ENCODE results near the gene JAKMIP1.

Gene JAKMIP1

DNA sequence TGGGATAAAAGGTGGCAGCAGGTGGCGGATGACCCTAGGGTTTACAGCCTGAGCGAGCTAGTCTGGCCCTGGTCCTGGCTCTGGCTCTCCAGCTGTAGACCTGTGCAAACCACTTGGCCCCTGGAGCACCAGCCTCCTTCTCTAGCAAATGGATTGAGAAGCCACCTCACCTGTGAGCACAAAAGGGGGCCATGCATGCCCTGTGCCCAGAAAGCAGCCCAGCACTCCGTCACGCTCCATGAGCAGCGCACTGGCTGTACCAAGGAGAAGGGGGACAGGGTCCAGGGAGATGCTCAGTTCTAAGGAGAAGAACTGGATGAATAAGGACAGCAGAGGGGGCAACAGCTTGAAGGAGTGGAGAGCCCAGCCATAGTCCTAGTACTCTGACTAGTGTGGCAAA, 135.2 kb downstream of the JAKMIP1 start:
- DNase-seq (ENCODE audit: low read depth, low spot score), result no peak

DNA sequence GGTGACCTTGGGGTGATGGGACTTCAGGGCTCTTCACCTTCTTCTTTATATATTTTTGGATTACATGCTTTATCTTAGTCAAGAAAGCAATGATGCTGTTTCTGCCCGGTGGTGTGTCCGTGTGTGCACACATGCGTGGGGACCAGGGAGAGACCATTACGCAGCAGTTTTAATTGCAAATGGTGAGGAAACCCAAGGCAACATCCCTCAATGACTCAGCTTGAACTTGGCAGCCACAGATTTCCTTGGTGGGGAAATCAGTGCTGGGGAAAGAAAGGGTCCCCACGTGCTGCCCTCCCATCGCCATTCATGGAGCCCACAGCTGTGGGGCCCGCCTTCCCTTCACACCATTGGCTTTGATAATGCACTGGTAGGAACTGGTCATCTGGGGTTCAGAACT, 136.0 kb downstream of the JAKMIP1 start:
- DNase-seq (ENCODE audit: low read depth, low spot score), result no peak

DNA sequence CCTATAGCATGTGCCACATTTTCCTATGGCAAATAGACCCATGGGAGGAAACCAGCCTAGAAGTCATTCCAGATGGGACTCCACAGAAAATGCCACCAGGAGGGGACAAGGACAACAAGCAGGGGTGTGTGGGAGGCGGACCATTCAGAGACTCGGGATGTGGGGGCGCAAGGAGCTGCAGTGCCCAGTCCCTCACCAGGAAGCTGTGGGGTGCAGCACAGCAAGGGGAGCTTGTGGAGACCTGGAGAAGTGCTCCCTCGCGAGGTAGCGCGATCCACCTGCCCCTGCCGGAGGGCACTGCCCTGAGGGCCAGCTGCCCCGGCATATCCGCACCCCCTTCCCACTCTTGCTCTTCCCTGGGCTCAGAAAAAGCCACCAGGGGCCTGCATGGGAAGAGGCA, 136.7 kb downstream of the JAKMIP1 start:
- no peak for DNase-seq (ENCODE audit: low read depth, low spot score)

DNA sequence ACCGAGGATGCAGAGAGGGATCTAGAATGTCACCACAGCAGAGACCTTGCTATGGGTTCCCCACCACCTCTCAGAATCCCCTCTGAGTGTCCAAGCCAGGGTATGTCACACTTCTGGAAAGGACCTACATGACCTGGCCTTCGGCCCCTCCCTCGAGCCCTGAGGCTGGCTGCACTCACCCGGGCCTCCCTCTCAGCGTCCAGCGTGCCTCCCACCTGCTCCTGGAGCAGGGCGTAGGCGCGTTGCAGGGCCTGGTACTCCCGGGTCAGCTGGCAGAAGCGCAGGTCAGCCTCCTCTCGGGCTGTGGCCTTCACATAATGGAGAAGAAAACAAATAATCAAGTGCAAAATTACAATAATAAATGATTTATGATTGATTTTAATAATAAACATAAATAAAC, 138.2 kb downstream of the JAKMIP1 start:
- no peak for DNase-seq (ENCODE audit: low read depth, low spot score)

DNA sequence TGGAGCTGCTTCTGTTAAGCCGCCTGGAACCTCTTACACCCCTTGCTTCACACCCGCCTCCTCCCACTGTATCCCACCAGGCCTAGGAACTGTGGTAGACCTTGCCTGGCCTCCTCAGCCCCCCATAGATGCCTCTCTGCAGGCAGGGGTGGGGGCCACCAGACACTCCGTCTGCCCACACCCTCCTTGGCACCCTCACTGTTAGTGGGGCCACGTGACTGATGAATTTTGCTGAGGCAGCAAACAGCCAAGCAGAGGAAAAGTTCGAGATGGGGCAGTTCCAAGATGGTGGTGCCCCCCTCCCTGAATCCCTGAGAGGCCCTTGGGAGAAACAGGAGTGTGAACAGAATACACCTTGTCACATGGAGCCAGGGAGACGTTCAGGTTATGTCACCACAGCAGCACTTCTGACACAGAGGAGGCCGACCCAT, 141.0 kb downstream of the JAKMIP1 start:
- no peak for DNase-seq (ENCODE audit: low read depth, low spot score)

DNA sequence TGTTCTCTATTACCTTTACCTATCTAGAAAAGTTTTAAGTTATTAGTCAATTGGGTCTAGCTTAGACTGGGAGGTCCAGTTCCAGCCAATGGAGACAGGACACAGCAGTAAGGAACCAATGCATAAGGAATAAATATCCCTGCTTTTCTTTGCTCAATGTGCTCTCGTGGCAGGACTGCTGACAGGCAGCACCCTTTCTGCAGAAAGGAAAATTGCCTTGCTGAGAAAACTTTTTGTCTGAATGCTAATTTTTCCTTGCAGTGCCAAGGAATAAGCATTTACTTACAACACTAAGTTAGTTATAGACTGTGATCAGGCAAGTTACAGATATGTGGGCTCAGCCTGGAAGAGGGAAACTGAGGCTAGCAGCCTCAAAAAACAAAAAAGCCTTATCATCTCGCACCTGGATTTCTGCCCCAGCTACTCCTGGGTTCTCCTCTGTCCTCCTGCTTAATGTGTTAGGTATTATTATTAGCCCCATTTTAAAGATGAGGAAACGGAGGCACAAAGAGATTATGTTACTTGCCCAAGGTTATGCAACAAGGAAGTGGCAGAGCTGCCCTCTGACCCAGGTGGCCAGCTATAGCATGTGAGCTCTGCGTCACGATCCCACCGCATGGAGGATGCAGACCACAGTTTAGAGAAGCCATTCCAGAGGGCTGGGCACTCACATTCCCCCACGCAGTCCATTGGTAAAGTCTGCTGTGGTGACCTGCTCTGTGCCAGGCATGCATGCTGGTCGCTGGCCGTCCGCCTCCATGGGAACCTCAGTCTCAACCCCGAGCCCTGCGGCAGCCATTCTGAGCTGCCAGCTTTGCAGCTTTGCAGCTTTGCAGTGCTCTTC, 141.6 kb downstream of the JAKMIP1 start:
- no peak for DNase-seq (ENCODE audit: low read depth, low spot score)

DNA sequence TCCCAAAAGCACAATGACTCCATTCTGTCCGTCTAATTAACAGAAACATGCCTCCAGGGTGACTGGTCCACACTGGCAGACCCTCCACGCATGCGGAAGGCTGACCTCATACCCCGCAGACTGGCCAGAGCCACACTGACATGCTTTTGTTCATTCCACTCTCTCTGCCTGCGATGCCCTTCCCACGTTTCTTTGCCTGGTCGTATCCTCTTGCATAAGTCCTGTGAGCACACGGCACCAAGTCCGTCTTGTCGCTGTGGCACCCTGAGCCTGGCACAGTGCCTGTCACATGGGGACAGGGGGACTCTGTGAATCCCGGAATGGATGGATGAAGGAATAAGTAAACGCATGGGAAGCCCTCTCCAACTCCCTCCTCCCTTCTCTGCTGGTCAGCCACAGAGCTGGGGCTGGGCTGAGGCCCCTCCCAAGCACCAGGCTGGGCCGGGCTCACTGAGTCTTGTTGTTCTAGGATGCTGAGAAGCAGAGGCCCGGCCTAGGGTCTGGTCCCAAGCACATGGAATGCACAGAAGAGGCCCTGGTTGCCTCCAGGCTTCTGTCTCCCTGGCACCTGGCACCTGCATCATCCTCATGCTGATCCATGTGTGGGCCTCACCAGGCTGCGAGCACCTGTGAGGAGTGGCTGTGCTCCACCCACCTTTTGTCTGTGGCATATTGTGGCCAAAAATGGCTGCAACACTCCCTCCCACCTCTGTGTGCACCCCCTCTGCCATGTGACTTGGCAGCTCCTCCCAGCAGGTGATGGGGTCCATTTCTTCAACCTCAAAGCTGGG, 143.2 kb downstream of the JAKMIP1 start:
- no peak for DNase-seq (ENCODE audit: low read depth, low spot score)

DNA sequence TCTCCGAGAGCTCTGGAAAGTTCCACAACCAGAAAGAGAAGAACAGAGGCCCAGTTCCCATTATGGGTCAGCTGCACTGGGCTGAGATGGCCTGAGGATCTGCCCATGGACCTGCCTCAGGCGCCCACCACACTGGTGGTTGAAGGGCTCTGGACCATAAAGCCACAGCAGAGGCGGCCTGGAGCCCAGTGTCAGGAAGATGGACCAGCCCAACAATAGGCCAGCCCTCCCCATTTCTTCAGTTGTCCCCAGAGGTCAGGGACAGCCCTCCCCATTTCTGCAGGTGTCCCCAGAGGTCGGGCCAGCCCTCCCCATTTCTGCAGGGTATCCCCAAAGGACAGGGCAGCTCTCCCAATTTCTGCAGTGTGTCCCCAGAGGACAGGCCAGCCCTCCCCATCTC, 144.9 kb downstream of the JAKMIP1 start:
- DNase-seq (ENCODE audit: low read depth, low spot score), result no peak

DNA sequence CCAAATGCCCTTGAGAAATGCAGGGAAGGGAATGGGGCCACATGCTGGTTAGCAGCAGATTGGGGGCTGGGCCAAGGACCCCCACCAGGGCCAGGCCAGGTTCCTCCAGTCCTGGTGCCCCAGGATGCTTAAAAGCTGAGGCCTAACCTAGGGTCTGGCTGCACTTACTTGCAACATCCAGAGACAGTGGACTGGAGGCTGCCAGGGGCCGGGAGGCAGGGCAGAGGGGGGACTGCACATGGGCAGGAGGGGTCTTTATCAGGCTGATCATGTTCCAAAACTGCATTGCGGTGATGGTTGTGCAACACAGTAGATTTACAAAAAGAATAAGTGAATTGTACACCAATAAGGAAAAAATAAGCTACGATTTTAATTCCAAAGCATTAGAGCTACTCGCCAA, 145.3 kb downstream of the JAKMIP1 start:
- DNase-seq (ENCODE audit: low read depth, low spot score), result no peak

DNA sequence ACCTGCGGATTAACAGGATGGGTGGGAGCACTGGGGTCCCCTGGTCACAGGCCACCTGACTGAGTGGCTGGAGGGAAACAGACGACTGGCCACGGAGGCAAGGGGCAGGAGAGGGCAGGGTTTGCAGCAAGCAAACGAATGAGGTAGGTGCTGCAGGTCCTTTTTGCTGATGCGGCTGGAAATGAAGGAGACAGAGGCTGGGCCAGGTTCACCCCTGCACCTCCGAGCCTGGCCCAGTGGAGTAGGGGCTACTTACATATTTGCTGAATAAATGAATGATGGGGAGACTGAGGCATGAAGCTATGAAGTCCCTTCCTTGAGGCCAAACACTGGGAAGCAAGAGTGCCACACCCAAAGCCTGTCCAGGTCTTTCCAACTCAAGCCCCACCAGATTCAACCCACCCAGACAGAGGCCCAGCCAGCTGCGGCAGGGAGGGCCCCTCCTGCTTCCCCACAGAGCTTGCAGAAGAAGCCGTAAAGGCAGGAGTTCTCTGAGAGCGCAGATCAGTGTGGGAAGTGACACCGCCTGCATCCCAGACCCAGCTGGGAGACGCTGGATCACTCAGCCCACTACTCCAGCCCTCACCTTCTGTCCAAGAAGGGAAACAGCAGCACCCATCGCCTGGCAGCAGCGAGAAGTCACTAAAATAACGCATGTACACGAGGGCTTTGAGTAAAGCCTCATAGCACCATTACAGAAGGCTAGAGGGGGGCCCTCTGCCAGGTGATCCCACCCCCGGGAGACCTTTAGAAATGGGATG, 146.0 kb downstream of the JAKMIP1 start:
- DNase-seq (ENCODE audit: low read depth, low spot score), result no peak

DNA sequence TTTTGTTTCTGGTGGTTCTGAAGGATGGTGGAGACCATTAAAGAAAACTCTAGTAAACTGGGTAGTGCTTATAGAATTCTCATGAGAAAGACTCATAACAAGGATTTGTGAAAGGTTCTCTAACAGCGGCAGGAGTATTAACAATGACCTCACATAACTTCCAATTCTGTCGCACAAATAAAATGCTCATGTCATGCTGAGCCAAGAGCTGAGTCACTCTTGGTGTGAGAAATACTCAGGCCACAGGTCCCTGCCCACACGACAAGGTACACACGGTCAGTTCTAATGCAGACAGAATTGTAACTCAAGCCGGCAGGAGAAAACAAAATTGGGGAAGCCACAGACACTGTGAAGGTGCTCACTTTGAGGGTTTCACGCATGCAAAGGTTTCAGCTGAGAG, 147.7 kb downstream of the JAKMIP1 start:
- DNase-seq (ENCODE audit: low read depth, low spot score), result no peak

DNA sequence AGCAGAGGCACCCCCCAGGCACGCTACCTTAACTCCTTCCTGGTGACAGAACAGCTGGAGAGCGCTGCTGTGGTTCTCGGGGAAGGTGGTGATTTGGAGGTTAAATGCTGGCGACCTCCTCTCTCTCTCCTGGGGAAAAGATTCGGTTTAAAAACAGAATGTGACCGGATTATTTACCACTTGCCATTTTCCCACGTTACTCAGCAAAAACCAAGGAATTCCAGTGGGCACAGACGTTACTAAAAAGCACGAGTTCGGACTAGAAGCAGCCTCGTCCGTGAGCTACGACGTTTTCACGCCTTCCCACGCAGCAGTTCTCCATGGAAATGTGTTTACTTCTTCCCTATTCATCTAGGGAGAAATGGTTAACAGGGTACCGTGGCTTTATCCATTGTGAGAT, 149.8 kb downstream of the JAKMIP1 start:
- no peak for DNase-seq (ENCODE audit: low read depth, low spot score)

DNA sequence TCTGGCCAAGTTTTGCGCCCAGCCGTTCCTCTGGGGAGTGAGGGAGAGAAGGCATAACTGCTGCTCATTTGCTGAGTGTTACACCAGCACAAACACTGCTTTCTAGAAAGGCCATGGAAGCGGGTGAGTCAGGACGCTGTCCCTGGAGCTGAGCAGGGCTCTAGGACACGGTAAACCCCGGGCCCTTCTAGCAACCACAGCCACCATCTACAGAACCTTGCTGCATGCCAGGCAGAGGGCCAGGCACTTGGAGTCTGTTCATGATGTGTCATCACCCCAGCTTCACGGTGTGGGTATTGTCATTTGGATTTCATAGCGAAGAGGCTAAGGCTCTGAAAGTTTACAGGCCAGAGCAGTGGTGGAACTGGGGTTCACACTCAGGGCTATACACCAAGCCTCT, 150.4 kb downstream of the JAKMIP1 start:
- DNase-seq (ENCODE audit: low read depth, low spot score), result no peak

DNA sequence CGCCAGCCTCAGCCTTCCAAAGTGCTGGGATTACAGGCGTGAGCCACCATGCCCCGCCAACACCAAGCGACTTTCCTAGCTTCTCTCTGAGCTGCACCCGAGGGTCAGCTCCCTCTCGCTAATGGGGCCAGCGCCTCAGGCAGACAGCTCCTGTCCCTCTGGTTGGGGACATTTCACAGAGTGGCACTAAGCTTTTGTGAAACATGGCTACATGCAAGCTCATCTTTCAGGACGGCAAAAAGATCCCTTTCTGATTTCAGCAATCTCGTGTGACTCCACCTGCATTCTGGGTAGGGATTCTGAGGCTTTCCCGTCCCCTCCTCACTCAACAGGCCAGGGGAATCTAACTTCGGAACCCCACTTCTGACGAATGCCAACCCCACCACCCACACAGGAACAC, 151.1 kb downstream of the JAKMIP1 start:
- DNase-seq (ENCODE audit: low read depth, low spot score), result no peak

DNA sequence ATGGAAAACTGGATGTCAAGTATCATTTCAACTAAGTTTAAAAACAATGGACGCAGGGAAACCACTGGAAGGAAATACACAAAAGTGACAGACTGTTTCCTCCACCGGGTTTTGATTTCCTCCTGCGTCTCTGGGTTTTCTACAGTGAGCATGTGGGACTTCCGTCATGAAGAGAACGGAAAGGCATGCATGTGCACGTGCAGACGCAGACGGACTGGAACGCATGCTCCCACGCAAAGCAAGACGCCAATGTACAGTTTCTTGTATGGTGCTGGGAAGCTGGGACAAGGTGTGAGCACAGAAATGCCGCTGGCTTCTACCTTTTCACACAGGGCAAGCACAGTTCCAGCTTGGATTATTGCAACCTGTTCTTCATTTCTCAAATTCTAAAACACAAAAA, 151.8 kb downstream of the JAKMIP1 start:
- DNase-seq (ENCODE audit: low read depth, low spot score), result no peak

DNA sequence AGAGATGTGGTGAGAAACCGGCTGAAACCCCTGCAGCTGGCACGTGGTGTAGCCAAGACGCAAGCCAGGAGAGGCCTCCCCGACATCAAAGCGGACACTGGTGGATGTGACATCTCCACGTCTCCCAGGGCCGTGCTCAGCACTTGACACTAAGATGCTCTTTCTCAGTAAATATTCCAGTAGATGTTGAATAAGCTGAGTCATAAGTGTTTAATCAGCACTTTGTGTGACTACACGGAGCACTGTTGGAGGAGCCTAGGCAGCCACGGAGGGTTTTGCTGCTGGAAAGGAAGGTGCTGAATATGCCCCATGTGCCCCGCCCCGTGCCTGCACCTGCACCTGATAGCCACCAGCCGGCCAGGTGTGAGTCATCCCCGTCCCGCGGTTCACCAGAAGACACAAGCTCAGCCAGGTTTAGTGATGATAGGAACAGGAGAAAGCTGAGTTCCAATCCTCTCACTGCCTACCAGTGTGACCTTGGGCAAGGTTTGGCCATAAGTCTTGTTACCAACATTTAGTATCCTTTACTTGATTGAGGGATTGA, 153.1 kb downstream of the JAKMIP1 start:
- no peak for DNase-seq (ENCODE audit: low read depth, low spot score)

DNA sequence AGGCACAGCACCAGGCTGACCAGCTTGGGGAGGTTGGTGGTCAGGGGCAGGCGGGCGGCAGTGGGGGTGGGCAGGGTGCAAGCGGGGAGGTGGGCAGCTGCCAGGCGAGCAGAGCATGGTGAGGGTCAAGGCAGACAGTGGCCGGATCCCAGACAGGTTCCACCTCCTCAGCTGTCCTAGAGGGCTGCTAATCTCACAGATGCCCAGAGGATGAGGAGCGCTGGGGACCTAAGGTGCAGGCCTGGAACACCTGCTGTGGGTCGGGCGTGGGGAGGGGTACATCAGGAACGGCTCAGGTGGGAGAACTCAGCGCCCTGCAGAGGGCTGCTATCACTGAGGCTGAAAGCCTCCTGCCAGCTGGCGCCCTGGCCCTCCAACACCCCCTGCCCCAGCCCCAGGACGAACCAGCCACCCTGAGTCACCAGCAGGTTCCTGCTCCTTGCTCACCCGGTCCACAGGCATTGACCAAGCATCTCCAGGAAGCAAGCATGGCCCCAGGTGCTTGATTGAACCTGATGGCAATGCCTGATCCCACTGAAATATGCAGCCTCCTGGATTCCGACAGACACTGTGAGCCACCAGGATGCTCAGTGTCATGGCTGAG, 153.7 kb downstream of the JAKMIP1 start:
- DNase-seq (ENCODE audit: low read depth, low spot score), result no peak

DNA sequence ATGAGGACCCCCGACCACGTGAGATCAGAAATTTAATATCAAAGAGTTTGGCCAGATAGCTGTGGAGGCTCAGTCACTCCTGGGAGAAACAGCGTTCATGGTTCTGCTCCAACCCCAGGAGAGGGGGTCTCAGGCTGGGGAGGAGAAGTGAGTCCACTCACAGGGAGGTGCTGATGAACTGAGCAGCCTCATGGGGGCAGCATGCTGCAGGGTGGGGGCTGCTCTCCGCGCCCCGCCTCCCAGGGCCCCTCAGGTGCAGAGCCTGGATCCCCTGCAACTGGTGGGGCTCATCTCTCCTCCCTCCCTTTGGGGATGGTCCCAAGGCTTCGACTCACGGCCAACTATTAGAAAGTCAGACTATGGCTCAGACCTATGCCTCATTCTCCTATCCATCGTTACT, 155.5 kb downstream of the JAKMIP1 start:
- no peak for DNase-seq (ENCODE audit: low read depth, low spot score)

DNA sequence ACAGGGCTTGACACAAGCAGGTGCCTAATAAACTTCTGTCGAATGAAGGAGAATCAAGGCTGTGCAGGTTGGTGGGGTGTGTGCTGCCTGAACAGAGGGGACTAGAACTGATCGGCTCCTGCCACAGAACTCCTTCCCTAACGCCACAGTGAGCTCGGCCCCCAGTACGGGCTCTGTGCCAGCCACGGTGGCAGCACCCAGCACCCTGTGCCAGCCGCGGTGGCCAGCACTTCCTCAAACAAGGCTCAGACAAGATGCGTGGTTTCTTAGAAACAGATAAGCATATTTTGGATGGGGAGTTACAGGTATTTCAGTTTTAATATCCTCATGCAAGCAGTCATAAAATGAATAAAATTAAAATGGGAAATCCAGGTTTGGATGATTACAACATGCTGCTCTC, 156.1 kb downstream of the JAKMIP1 start:
- no peak for DNase-seq (ENCODE audit: low read depth, low spot score)

DNA sequence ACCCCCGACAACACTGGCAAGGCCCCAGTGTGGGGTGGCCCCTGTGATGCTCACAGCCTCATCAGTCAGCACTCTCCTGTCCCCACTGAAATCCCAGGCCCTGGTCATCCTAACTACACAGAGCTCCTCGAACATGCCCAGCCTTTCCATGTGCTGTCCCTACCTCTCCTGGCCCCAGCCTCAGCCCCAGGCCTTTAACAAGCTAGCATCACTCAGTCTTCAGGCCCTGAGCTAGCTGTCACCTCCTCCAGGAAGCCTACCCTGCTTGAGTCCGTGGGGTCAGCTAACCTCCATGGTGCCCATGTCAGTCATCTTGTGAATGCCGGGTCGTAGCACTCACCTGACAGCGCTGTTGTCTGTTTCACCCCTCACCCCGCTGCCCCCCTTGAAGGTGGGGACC, 156.5 kb downstream of the JAKMIP1 start:
- DNase-seq (ENCODE audit: low read depth, low spot score), result no peak

DNA sequence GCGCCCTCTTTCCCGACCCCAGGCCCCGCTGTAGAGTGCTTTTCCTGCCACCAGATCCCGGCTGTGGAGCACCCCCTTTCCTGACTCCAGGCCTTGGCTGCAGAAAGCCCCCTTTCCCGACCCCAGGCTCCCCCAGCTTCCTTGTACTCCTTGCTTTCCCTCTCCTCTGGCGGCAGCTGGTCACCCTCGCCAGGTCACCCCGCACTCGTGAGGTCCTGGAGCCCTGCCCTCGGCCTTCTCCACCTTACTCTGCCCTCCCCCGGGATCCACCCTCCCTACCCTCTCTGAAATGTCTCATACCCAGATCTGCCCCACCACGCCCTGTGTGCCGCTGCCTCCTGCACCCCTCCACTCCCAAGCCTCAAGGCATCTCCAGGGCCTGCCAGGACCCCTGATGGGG, 157.2 kb downstream of the JAKMIP1 start:
- DNase-seq (ENCODE audit: low read depth, low spot score), result no peak

All from activated CD4-positive, CD25-positive, alpha-beta regulatory T cell treated with anti-CD3 and anti-CD28 coated beads, Interleukin-2, amount 50 U/mL, for 16 hours (primary cell).